Ishikawa (cell line): ENCODE results near the gene IDH2.
A peak's percentile ranks its signal among the peaks of the same experiment; 100 is the strongest.

Experiments used
- CEBPB ChIP-seq: IDR thresholded peaks from 2 replicates; pipeline ENCODE4 v1.6.1; 2012
- CREB1 ChIP-seq: IDR thresholded peaks from 2 replicates; pipeline ENCODE4 v1.6.1; 2012; ENCODE audit warnings: low read depth
- EGR1 ChIP-seq: IDR thresholded peaks from 2 replicates; pipeline ENCODE4 v1.6.1; 2012
- EP300 ChIP-seq: IDR thresholded peaks from 2 replicates; pipeline ENCODE4 v1.6.1; 2012; ENCODE audit warnings: borderline replicate concordance
- FOXM1 ChIP-seq: IDR thresholded peaks from 2 replicates; pipeline ENCODE4 v1.6.1; 2012; ENCODE audit warnings: low read depth, borderline replicate concordance
- NFIC ChIP-seq: IDR thresholded peaks from 2 replicates; pipeline ENCODE4 v1.6.1; 2012
- RAD21 ChIP-seq: IDR thresholded peaks from 2 replicates; pipeline ENCODE4 v1.6.1; 2012; ENCODE audit warnings: low read depth
- TAF1 ChIP-seq: IDR thresholded peaks from 2 replicates; pipeline ENCODE4 v1.6.1; 2012; ENCODE audit warnings: low read depth, mild to moderate bottlenecking
- TCF12 ChIP-seq: IDR thresholded peaks from 2 replicates; pipeline ENCODE4 v1.6.1; 2012; ENCODE audit warnings: low read depth
- TEAD4 ChIP-seq: IDR thresholded peaks from 2 replicates; pipeline ENCODE4 v1.6.1; 2012
- USF1 ChIP-seq: IDR thresholded peaks from 2 replicates; pipeline ENCODE4 v1.6.1; 2012
- YY1 ChIP-seq: IDR thresholded peaks from 2 replicates; pipeline ENCODE4 v1.6.1; 2012; ENCODE audit warnings: low read depth
- ZBTB7A ChIP-seq: IDR thresholded peaks from 2 replicates; pipeline ENCODE4 v1.6.1; 2012; ENCODE audit warnings: low read depth
- TF ChIP-seq, protein P1 (sequence below): IDR thresholded peaks from 2 replicates; pipeline ENCODE4 v1.6.1; 2012; ENCODE audit warnings: low read depth, mild to moderate bottlenecking
- TF ChIP-seq, protein P2 (sequence below): IDR thresholded peaks from 2 replicates; pipeline ENCODE4 v1.6.1; 2012

Gene IDH2

DNA sequence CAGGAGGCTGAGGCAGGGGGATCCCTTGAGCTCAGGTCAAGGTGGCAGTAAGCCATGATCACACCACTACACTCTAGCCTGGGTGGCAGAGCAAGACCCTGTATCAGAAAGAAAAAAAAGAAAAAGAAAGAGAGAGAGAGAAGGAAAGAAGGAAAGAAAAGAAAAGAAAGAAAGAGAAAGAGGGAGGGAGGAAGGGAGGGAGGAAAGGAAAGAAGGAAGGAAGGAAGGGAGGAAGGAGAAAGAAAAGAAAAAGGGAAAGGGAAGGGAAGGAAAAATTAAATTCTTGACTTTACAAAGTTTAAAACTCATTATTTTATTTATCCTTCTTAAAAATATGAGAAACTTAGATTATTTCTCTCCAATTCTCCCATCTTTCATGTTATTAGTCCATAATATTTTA lies 17.1 kb upstream of the IDH2 start:
- TF ChIP-seq TEAD4 (no peak), CEBPB (no peak), YY1 (no peak), ZBTB7A (no peak)

GRCh38 chr15:90115783-90116182 lies 13.5 kb upstream of the IDH2 start:
- TF ChIP-seq TEAD4 = no peak
- TF ChIP-seq TAF1 = no peak
- TF ChIP-seq EP300 = no peak
- TF ChIP-seq ZBTB7A = no peak
- TF ChIP-seq, protein P1, sequence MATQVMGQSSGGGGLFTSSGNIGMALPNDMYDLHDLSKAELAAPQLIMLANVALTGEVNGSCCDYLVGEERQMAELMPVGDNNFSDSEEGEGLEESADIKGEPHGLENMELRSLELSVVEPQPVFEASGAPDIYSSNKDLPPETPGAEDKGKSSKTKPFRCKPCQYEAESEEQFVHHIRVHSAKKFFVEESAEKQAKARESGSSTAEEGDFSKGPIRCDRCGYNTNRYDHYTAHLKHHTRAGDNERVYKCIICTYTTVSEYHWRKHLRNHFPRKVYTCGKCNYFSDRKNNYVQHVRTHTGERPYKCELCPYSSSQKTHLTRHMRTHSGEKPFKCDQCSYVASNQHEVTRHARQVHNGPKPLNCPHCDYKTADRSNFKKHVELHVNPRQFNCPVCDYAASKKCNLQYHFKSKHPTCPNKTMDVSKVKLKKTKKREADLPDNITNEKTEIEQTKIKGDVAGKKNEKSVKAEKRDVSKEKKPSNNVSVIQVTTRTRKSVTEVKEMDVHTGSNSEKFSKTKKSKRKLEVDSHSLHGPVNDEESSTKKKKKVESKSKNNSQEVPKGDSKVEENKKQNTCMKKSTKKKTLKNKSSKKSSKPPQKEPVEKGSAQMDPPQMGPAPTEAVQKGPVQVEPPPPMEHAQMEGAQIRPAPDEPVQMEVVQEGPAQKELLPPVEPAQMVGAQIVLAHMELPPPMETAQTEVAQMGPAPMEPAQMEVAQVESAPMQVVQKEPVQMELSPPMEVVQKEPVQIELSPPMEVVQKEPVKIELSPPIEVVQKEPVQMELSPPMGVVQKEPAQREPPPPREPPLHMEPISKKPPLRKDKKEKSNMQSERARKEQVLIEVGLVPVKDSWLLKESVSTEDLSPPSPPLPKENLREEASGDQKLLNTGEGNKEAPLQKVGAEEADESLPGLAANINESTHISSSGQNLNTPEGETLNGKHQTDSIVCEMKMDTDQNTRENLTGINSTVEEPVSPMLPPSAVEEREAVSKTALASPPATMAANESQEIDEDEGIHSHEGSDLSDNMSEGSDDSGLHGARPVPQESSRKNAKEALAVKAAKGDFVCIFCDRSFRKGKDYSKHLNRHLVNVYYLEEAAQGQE = no peak
- TF ChIP-seq, protein P2, sequence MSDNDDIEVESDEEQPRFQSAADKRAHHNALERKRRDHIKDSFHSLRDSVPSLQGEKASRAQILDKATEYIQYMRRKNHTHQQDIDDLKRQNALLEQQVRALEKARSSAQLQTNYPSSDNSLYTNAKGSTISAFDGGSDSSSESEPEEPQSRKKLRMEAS = no peak
- TF ChIP-seq YY1 = no peak
- TF ChIP-seq FOXM1 = no peak
- TF ChIP-seq EGR1 = no peak

DNA sequence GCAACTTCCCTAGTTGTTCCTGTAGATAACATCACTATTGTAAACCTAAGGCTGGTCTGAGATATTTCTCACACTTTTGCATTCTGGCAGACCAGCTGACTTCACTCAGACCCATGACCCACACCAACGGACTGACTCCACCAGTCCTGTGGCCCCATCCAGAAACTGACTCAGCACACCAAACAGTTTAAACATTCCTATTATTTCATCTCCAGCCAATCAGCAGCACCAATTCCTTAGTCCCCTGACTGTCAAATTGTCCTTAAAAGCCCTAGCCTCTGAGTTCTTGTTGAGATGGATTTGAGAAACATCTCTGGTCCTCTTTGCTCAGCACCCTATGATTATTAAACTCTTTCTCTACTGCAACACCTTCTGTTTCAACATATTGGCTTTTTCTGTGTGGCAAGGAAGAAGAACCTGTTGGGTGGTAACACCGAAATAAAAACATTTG lies 12.2 kb upstream of the IDH2 start:
- TF ChIP-seq RAD21 = no peak
- no peak for TF ChIP-seq TCF12
- no peak for TF ChIP-seq USF1
- no peak for TF ChIP-seq FOXM1
- TF ChIP-seq, protein P2 = no peak

DNA sequence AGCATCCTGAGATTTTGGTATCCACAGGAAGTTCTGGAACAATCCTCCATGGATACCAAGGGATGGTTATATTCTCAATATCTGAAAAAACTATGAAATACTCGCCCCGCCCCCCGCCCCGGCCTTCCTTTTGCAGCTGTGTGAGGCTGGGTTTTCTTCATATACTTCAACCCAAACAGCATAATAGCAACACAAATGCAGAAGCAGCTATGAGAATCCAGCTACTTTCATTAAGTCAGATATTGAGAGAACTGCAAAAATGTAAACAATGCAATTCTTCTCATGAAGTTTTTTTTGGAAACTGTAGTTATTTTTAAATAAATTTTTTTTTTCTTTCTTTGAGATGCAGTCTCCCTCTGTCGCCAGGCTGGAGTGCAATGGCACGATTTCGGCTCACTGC lies 10.9 kb upstream of the IDH2 start:
- TF ChIP-seq CEBPB (no peak), RAD21 (no peak)

DNA sequence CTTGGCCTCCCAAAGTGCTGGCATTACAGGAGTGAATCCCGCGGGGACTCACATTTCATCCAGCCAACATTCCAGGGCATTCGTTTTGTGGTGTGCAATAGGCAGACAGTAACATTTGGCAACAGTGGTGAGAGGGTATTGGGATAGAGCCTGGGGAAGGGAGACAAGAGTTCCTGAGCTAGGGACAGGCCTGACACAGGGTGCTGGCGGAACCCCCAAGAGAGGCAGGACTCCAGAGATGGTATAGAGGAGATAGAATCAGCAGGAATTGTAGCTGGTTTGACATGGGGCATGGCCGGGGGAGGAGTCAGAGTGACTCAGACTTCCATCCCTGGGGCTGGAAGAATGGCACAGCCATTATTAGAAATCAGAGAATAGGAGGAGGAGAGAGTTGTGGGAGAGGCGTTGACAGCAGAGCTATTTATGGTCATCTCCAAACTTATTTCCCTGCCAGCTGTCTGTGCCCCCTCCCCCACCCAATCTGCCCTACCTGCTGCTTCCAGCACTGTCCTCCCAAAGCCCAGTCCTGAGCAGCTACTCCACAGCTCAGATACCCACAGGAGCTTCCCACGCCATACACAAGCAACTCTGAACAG lies 4.4 kb upstream of the IDH2 start:
- TF ChIP-seq USF1 = no peak
- TF ChIP-seq TAF1 = no peak
- TF ChIP-seq EGR1 = no peak
- peak; percentile 84 for TF ChIP-seq TEAD4
- 0 out of 2 replicates have a peak, but pooled peaks have one; percentile 2 for TF ChIP-seq CEBPB
- TF ChIP-seq, protein P2 = peak; percentile 55
- TF ChIP-seq FOXM1 = no peak
- no peak; the same call in 1 of the 2 replicates for TF ChIP-seq NFIC
- TF ChIP-seq ZBTB7A = no peak
- TF ChIP-seq YY1 = no peak
- TF ChIP-seq RAD21 = no peak
- TF ChIP-seq, protein P1 = no peak
- peak; percentile 69; the same call in 1 of the 2 replicates for TF ChIP-seq EP300
- peak; percentile 74 for TF ChIP-seq TCF12
- TF ChIP-seq CREB1 = no peak

DNA sequence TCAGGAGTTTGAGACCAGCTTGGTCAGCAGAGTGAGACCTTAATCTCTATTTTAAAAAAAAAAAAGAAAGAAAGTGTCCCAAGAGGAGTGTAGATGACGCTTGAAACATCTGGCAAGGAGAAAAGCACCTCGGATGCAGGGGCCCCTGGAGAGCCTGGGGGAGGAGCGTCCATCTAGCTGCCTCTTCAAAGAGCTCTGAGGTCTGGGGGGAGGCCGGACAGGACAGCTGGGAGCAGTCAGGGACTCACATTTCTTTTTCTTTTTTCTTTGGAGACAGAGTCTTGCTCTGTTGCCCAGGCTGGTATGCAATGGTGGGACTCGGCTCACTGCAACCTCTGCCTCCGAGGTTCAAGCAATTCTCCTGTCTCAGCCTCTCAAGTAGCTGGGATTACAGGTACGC lies 3.3 kb upstream of the IDH2 start:
- TF ChIP-seq NFIC (no peak), YY1 (no peak), USF1 (no peak), EP300 (no peak), CREB1 (no peak), RAD21 (no peak), ZBTB7A (no peak), EGR1 (no peak), FOXM1 (no peak), TAF1 (no peak), TCF12 (no peak), TEAD4 (no peak), CEBPB (no peak)
- TF ChIP-seq, protein P2 = no peak
- TF ChIP-seq, protein P1 = no peak
